GF-D8 (cell line): Measurements from ENCODE around the gene TSPAN11.

Experiments used
- DNase-seq: peaks from one replicate; lab custom pipeline; 2025; lab: John Stamatoyannopoulos, UW

The TSPAN11 gene

GRCh38 chr12:30959778-30960177 lies 33.2 kb downstream of the TSPAN11 start:
- DNase-seq = no peak

DNA sequence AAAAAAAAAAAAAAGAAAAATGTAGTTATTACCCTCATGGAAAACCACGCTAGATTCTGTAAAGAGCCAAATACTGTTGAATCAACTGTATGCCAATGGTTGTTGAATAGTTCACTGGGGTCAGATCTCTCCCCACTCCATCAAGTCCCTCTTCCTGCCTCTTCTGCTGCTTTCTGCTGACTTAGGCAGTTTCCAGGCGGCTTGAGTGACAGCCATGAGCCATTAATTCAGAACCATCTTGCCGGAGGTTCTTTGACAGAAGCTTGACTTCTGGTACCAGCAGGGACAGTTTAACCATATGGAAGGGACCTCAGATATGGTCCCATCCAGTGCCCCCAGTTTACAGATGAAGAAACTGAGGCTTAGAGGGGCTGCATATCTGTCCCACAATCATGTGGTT lies 34.5 kb downstream of the TSPAN11 start:
- no peak for DNase-seq

DNA sequence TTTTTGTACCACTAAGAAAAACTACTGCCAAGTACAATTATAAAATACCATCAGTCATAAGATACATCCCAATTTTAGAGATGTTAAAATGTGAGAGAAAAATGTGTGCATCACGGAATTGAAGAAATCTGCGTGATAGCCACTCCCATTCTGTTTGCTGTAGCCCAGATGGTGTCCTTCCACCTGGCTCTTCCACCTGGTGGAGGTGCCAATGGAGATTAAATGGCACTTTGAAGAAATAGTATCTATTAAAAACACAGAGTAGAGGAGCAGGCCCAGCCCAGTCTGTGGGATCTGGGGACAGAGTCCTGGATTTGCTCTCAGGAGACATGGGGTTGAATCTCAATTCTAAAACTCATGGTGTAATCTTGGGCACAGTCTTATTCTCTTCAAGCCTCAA lies 35.5 kb downstream of the TSPAN11 start:
- DNase-seq = no peak

DNA sequence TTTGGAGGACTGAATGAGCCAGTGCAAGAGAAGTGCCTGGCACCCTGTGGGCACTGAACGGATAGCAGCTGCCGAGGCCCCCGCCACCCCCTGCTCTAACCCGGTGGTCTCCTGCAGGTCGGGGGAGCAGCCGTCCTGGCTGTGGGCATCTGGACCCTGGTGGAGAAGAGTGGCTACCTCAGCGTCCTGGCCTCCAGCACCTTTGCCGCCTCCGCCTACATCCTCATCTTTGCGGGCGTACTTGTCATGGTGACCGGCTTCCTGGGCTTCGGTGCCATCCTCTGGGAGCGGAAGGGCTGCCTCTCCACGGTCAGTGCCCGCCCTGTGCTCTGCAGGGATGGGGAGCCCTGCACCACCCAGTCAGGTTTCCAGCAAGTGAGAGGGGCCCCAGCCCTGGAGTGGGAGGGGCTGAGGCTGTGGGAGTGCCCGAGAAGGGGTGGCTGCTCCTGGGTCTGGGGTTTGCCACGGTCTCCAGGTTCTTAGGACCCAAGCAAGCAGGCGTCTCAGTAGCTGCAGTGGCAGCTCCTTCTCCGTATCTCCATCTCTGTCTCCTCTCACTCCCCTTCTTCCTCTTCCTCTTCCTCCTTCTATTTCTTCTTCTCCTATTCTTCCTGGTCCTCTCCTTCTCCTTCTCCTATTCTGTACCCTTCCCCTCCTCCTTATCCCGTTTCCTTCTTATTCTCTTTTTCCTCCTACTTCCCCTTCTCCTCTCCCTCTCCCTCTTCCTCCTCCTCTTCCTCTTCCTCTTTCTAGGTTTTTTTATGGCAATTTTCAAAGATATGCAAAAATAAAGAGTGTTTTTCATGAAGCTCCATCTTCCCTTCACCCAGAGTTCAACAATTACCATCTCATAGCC lies 37.4 kb downstream of the TSPAN11 start:
- DNase-seq = no peak

DNA sequence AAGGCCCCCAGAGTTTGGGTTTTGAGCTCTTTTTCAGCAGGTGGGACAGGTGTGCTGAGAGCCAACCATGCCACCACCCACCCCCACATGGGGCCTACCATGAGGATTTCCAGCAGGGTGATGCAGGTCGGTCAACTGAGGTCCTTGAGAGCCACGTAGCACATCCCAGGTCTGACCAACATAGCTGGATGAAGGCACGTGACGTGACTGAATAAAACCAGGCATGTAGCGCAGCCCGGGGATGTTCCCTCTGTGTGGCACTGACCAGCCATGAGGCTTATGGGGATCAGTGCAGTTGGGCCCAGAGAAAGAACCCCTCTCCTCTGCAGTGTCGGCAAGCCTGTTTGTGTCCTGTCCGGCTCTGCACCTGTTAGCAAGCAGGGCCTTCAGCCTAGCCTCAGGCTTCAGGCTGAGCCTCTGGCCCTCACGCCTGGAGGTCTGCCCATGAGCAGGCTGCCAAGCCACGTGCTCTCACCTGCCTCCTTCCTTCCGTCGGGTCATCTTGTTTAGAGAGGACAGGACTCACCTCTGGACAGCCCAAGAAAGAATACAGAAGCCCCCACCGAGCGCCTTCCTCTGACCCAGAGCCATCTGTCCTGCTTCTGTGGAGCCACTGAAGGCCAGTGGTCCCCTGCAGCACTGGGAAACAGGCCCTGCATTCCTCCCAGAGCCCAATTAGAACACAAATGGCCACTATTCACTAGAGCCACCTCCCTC lies 38.5 kb downstream of the TSPAN11 start:
- DNase-seq = no peak

DNA sequence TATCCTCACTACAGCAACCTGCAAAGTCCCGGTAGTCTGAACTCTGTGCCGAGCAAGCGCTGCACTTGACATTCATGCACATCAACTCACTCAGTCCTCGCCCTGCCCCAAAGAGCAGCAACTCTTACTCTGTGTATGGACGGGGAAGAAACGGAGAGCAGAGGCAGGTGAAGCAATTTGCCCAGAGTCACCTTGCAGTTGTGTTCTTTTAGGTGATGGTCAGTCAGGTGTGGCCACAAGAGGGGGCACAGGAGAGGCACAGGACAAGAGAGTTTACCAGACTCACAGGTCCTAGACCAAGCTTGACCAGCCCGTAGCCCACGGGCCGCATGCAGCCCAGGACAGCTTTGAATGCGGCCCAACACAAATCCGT lies 39.1 kb downstream of the TSPAN11 start:
- DNase-seq = no peak

GRCh38 chr12:30967026-30967425 lies 40.5 kb downstream of the TSPAN11 start:
- DNase-seq = no peak

DNA sequence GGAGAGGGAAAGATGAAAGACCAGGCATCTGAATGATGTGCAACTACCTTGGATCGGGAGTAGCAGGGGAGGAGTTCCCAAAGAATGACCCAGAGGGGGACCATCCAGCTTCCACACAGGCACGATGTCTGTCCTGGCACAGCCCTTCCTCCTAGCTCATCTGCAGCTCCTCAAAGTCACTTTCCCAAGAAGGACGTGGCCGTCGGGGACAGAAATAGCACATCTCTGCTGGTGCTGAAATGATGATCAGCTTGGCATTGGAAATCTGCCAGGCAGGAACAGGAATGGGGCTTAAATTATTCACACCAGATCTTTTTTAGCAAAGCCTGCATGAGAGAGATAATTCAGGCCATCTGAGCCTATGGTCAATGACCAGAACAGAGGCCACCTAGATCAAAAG lies 41.7 kb downstream of the TSPAN11 start:
- DNase-seq = no peak

- DNase-seq = no peak
Measured at GRCh38 chr12:30969006-30969405, 42.5 kb downstream of the TSPAN11 start.

DNA sequence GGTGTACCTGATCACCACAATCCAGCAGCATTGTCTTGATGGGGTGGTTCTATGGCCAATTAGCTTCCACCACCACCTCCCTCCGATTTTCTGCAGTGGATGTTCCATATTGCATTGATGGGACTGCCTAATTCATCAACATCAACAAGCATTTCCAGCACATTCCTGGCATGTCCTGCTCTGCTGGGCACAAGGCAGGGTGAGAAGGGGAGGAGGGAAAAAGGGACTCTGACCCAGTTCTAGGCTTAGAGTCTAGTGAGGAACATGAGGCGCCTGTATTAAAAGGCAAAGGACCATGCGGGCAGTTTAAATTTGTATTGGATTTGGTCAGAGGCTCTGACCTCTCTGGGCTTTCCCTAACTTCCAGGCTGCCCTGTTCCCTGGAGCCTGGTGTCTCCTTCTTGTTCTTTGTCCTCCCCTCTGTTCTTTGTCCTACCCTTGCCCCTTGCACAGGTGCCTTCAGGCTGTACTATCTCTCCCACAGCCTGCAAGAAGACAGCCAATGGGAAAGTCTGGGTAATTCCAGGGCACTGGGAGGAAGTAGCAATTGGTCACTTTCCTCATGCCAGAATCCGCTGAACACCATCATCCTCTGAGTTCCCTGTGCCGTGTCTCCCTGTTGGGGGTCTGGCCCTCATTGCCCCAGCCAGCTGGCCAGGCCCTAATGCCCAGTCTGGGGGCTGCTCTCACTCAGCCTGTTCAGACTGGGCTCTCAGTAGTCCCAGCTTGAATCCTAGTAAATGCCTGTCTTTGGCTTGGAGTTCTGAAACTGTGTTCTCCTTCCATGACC lies 43.3 kb downstream of the TSPAN11 start:
- DNase-seq = no peak

DNA sequence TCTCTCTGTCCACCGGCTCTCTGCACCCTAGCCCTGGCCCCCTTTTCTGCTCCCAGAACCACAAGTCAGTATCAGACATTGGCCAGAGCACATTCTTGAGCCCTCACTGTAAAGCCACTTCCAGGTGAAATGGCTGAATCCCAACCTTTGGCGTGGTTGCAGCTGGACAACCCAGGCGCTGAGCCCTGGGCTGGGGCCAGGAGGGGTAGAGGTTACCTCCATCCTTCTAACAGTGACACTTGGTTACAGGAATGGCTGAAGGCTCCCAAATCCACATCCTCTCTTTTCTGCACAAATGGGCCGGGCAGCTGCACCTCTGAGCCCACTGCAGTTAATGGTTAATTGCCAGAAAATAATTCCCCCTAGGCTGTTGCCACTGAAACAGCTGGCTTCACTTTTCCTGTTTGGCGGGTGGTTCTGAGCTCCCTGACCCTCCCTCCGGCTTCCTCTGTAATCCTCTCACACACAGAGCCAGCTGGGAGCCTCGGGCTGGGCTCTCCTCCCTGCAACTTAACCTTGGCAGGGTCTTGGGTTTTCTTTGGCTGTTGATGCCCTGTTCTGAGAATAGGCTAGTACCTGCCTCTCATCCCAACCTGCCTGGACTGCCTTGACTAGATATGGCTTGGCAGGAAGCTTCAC lies 44.1 kb downstream of the TSPAN11 start:
- no peak for DNase-seq

DNA sequence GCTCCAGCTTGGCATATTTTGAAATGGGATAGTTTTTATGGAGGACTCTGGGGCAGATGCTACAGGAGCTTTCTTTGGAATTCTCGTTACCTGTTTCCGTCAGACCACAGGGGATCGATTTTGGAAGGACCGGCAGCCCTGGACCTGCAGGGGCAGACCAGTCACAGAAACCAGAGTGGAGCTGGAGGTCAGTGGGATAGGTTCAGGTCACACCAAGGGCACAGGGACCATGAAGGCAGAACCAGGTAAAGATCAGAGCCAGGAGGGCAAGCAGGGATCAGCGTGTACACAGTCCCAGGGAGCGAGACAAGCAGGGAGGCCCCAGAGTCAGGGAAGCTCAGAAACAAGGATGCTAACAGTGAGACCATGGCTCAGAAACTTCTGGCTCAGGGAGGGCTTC lies 45.5 kb downstream of the TSPAN11 start:
- no peak for DNase-seq

GRCh38 chr12:30973175-30973574 lies 46.6 kb downstream of the TSPAN11 start:
- no peak for DNase-seq

- no peak for DNase-seq
Measured at GRCh38 chr12:30973830-30974229, 47.3 kb downstream of the TSPAN11 start.

DNA sequence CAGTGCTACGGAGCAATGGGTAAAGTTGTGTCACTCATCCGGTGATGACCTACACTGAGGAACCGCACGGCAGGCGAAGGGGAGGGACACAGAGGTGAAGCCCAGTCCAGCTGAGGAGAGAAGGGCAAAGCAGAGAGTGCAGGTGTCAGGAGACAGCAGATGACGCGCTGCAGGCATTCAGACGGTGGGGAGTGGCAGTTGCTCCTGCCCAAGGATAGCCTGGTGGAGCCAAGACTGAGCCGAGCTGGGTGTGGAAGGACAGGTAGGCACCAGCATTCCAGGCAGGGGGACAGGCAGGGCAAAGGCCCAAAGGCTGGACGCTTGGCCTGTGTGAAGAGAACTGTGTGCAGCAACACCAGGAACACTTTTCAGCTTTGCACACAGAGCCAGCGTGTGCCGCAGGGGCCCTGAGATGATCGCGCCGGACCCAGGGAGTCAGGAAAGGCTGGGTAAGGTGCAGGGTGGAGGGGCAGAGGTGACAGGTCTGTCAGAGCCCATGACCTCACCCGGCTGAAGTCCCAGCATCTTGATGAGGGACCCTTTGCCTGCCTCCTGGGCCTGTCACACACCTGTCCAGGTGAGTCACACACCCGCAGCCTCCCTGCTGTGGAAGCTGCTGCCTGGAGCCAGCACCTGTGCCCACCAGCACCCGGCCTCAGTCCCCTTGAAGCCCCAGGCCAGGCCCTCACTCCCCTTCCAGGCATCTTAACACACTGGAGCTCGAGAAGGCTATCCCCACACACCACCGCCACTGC lies 48.4 kb downstream of the TSPAN11 start:
- no peak for DNase-seq

DNA sequence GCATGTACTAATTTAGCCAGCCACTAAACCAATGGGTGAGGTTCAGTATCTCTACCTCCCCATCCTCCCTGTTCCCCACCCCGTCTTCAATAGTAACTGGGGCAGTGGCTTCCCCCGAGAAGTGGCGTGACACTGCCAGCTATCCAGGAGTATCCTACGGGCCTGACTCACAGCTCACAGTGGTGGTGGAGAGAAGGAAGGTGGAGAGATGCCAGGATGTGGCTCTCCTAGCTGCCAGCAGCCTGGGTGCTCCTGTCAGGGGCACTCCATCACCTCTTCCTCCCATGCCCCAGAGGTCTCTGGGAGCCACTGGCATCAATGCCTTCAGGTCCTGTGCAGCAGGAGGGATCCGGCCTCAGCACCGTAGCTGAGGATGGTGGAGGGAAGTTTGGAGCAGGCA lies 49.0 kb downstream of the TSPAN11 start:
- no peak for DNase-seq

DNA sequence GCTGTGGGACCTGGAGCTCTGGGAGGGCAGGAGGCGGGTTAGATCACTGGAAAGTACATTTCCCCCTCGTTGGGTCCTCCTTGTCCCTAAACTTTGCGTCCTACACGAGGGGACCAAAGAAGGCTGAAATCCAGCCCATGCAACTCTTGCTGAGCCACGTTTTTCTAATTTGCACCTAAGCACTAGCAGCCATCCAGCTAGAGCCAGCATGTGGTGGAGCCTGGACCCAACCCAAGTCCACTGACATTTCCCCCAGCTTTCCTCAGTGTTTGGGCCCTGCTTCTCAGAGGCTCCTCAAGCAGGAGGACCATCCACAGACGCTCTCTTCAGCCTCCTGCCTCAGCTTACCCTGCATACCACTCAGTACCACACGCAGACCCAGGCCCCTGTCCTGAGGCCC lies 49.7 kb downstream of the TSPAN11 start:
- DNase-seq = no peak

DNA sequence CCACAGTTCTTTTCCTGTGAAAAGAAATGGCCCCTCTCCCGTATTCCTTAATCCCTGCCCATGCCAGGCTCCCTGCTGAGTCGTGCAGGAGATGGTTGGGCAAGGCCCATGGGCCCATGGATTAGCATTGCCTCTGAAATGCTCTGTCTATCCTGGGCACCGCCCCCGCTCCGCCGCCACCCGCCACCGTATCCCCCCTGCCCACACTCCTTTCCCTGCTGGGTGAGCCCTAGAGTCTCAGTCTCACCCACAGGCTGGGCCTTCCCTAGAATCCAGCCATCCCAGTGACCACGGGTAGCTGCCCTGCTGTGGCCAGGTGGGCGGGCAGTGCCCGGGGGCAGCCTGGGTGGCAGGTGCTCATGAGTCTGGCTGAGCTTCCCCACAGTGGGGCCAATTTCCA lies 50.6 kb downstream of the TSPAN11 start:
- no peak for DNase-seq

DNA sequence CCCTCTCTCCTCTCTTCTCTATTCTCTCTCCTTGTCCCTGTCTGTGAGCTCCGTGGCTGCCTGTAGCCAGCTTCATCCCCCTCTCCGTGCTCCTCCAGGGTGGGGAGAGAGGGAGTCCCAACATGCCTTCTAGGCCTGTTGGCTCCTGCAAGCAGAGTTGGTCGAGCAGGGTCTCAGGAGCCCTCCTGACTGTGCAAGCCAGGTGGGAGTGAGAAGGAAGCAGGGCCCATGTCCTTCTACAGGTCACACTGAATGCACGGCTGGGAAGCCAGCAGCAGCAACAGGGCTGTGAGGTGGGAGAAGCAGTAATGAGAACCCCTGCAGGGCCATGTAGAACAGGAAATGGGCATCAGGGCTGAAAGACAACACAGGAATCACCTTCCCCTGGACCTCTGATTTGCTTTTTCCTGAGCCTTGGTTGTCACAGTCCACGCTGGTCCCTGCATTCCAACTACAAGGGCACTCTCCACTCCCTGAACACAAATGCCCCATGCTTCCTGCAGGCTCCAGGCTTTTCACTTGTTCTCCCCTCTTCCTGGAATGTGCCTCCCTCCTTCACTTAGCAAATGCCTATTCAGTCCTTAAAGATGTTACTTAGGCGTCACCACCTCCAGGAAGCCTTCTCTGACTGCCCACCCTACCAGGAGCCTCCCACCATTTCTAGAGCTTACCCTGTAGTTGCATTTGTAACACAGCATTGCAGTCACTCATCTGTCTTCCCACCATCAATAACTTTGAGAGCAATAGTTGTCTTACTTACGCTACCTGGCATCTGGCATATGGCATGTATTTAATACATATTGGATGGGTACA lies 51.2 kb downstream of the TSPAN11 start:
- no peak for DNase-seq

DNA sequence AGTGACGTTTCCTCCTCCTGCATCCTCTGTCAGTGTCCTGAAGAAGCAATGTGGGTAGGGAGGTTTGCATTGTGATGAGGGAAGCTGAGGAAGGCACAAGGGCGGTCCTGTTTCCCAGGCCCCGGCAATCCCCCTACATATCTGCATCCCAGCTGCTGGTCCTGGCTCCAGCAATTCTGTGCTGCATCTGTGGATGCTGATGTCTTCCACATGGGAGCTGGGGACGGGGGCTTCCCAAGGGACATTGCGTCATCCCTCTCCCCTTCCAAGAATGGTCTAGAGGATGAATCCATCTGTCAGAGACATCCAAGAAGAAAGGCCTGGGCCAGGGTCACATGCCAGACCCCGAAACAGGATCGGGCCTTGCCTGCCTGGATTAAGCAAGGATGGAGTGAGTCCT lies 52.1 kb downstream of the TSPAN11 start:
- no peak for DNase-seq
